Measurements from ENCODE around the gene PDXP.

- no peak for TF ChIP-seq CTCF (conservative IDR thresholded peaks at IDR 0.05; ENCODE audit: low read depth in 2 of 2)
- TF ChIP-seq EZH2 (IDR thresholded peaks at IDR 0.05; ENCODE audit: low read depth, unreplicated experiment), result no peak
- no peak for TF ChIP-seq EZH2phosphoT487 (IDR thresholded peaks at IDR 0.05; ENCODE audit: unreplicated experiment)
- no peak for TF ChIP-seq POLR2AphosphoS5 (IDR thresholded peaks at IDR 0.05; ENCODE audit: low read depth)
- no peak for TF ChIP-seq REST (IDR thresholded peaks at IDR 0.05; ENCODE audit: unreplicated experiment)
- no peak for TF ChIP-seq CREB1 (CRISPR knock-in tag; IDR thresholded peaks at IDR 0.05; ENCODE audit: low read depth)
- TF ChIP-seq JUNB (IDR thresholded peaks at IDR 0.05; ENCODE audit: unreplicated experiment), result no peak
- TF ChIP-seq ETS1 (IDR thresholded peaks at IDR 0.05), result no peak
- TF ChIP-seq ZNF462 (CRISPR knock-in tag; IDR thresholded peaks at IDR 0.05), result no peak
These were observed 3.8 kb upstream of the PDXP start for GRCh38 chr22:37654563-37655251.

All from GM23338 (cell line).